Prostate gland (tissue), 2 donors: ENCODE results near the gene RAB3IL1.

ENCODE experiments used
- POLR2A ChIP-seq: fragments of 450-650 bp; IDR thresholded peaks from one replicate; pipeline ENCODE4 v1.6.1; 2016; ENCODE audit warnings: antibody characterized with exemption, mild to moderate bottlenecking
- POLR2AphosphoS5 ChIP-seq: sonication (generic); formaldehyde crosslinking; IDR thresholded peaks from one replicate; pipeline ENCODE4 v1.6.1; 2017; ENCODE audit warnings: antibody characterized with exemption
- TF ChIP-seq, protein P1 (sequence below), 4 experiments: fragments of 200-600 bp in 2 of 4; fragments of 450-650 bp in 2 of 4; sonication (generic) in 2 of 4; IDR thresholded peaks; 1 replicate in 3 of 4; 2 replicates in 1 of 4; pipeline ENCODE4 v1.5.1; 2016 to 2019; ENCODE audit warnings: antibody characterized with exemption in 4 of 4, mild to moderate bottlenecking in 2 of 4, moderate library complexity in 2 of 4

GRCh38 chr11:61959678-61960077 lies 42.3 kb upstream of the RAB3IL1 start:
- TF ChIP-seq, protein P1, sequence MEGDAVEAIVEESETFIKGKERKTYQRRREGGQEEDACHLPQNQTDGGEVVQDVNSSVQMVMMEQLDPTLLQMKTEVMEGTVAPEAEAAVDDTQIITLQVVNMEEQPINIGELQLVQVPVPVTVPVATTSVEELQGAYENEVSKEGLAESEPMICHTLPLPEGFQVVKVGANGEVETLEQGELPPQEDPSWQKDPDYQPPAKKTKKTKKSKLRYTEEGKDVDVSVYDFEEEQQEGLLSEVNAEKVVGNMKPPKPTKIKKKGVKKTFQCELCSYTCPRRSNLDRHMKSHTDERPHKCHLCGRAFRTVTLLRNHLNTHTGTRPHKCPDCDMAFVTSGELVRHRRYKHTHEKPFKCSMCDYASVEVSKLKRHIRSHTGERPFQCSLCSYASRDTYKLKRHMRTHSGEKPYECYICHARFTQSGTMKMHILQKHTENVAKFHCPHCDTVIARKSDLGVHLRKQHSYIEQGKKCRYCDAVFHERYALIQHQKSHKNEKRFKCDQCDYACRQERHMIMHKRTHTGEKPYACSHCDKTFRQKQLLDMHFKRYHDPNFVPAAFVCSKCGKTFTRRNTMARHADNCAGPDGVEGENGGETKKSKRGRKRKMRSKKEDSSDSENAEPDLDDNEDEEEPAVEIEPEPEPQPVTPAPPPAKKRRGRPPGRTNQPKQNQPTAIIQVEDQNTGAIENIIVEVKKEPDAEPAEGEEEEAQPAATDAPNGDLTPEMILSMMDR (IDR thresholded peaks at IDR 0.05): no peak
- no peak for TF ChIP-seq POLR2AphosphoS5
- no peak for TF ChIP-seq POLR2A
